GM23338 (cell line): ENCODE results near the gene GET3. TPM values are rescaled to one million over a fixed set of nuclear protein-coding genes. Genes with fewer than 3 reads are reported as not detected.
"Not testable (repeated sequence)": the region's sequence is repeated elsewhere in the genome, so short reads cannot be mapped to it uniquely, and the experiment has no call there.

Source experiments
- ATAC-seq: fragments of 200-7000 bp; cut with Tn5 transposase; 3 replicates; pipeline ENCODE4 v1.9.1; 2020
- DNase-seq: peaks from one replicate; pipeline ENCODE4 v3.0.0-alpha.2; 2015; ENCODE audit warnings: low spot score
- H2AFZ ChIP-seq: fragments of 200-600 bp; sonication (generic); 2 replicates; pipeline ENCODE4 v1.8.0; 2016; ENCODE audit warnings: antibody characterized with exemption, mild to moderate bottlenecking, moderate library complexity
- H3F3A ChIP-seq: fragments of 200-600 bp; sonication (generic); replicated peaks from 2 replicates; pipeline ENCODE4 v1.8.0; 2017; ENCODE audit warnings: antibody characterized with exemption, mixed run types, low read depth
- H3K27ac ChIP-seq: fragments of 200-600 bp; sonication (generic); 2 replicates; pipeline ENCODE4 v1.6.1; 2016; ENCODE audit warnings: low read depth
- H3K27me3 ChIP-seq: fragments of 200-600 bp; sonication (generic); 2 replicates; pipeline ENCODE4 v1.8.0; 2016; ENCODE audit warnings: mild to moderate bottlenecking, mixed run types, moderate library complexity; ENCODE audit not compliant: insufficient read depth
- H3K36me3 ChIP-seq: fragments of 200-600 bp; sonication (generic); 2 replicates; pipeline ENCODE4 v1.8.0; 2016; ENCODE audit warnings: mild to moderate bottlenecking; ENCODE audit not compliant: insufficient read depth
- H3K4me1 ChIP-seq: fragments of 200-600 bp; sonication (generic); 2 replicates; pipeline ENCODE4 v1.8.0; 2016; ENCODE audit warnings: mild to moderate bottlenecking, moderate library complexity; ENCODE audit not compliant: insufficient read depth
- H3K4me2 ChIP-seq: fragments of 200-600 bp; sonication (generic); 2 replicates; pipeline ENCODE4 v1.7.1; 2017; ENCODE audit warnings: mixed run types
- H3K4me3 ChIP-seq: fragments of 200-600 bp; sonication (generic); 2 replicates; pipeline ENCODE4 v1.6.1; 2016; ENCODE audit warnings: mixed run types
- H3K79me2 ChIP-seq: fragments of 200-600 bp; sonication (generic); replicated peaks from 2 replicates; pipeline ENCODE4 v1.8.0; 2017; ENCODE audit warnings: mild to moderate bottlenecking; ENCODE audit not compliant: insufficient read depth
- H3K9me2 ChIP-seq: fragments of 200-600 bp; sonication (generic); 2 replicates; pipeline ENCODE4 v1.8.0; 2017; ENCODE audit not compliant: insufficient read depth
- H4K20me1 ChIP-seq: fragments of 200-600 bp; sonication (generic); replicated peaks from 2 replicates; pipeline ENCODE4 v1.8.0; 2017; ENCODE audit warnings: mild to moderate bottlenecking; ENCODE audit not compliant: insufficient read depth
- H3K27ac Mint-ChIP-seq: 2 replicates; pipeline ENCODE4 v1.8.0; 2020; ENCODE audit warnings: inconsistent platforms, mild to moderate bottlenecking, moderate library complexity, mixed read lengths
- H3K27me3 Mint-ChIP-seq: 3 replicates; pipeline ENCODE4 v1.8.0; 2022; ENCODE audit warnings: low read depth, mild to moderate bottlenecking, moderate library complexity, mixed read lengths, inconsistent platforms; ENCODE audit not compliant: insufficient read depth, poor library complexity
- H3K36me3 Mint-ChIP-seq: 3 replicates; pipeline ENCODE4 v1.8.0; 2021; ENCODE audit warnings: low read depth, mild to moderate bottlenecking, inconsistent platforms, moderate library complexity, mixed read lengths
- H3K4me1 Mint-ChIP-seq: 3 replicates; pipeline ENCODE4 v1.8.0; 2020; ENCODE audit warnings: mild to moderate bottlenecking, inconsistent platforms, mixed read lengths
- H3K4me3 Mint-ChIP-seq: 3 replicates; pipeline ENCODE4 v1.8.0; 2021; ENCODE audit warnings: moderate library complexity, mild to moderate bottlenecking, inconsistent platforms, mixed read lengths
- H3K9me3 Mint-ChIP-seq: 3 replicates; pipeline ENCODE4 v1.8.0; 2020; ENCODE audit warnings: moderate library complexity, mild to moderate bottlenecking, inconsistent platforms, mixed read lengths
- CREB1 ChIP-seq: fragments of 250-450 bp; sonication (Bioruptor Pico); IDR thresholded peaks from 2 replicates; pipeline ENCODE4 v1.5.0; 2020; ENCODE audit warnings: low read depth, mild to moderate bottlenecking, moderate library complexity
- EZH2 ChIP-seq: fragments of 200-600 bp; sonication (generic); IDR thresholded peaks from one replicate; pipeline ENCODE4 v1.8.0; 2017; ENCODE audit warnings: antibody characterized with exemption, mild to moderate bottlenecking, low read depth; ENCODE audit not compliant: unreplicated experiment
- EZH2phosphoT487 ChIP-seq: fragments of 200-600 bp; sonication (generic); IDR thresholded peaks from one replicate; pipeline ENCODE4 v1.8.1; 2018; ENCODE audit warnings: antibody characterized with exemption; ENCODE audit not compliant: unreplicated experiment
- JUNB ChIP-seq: IDR thresholded peaks from one replicate; pipeline ENCODE4 v1.6.1; 2016; ENCODE audit warnings: antibody characterized with exemption; ENCODE audit not compliant: unreplicated experiment
- NANOG ChIP-seq: IDR thresholded peaks from 2 replicates; pipeline ENCODE4 v1.6.1; 2016; ENCODE audit warnings: antibody characterized with exemption, borderline replicate concordance
- REST ChIP-seq: IDR thresholded peaks from one replicate; pipeline ENCODE4 v1.6.1; 2018; ENCODE audit warnings: antibody characterized with exemption; ENCODE audit not compliant: unreplicated experiment
- STAT1 ChIP-seq: IDR thresholded peaks from one replicate; pipeline ENCODE4 v1.6.1; 2016; ENCODE audit warnings: antibody characterized with exemption; ENCODE audit not compliant: unreplicated experiment
- ZNF114 ChIP-seq: fragments of 250-450 bp; sonication (Bioruptor Pico); IDR thresholded peaks from 2 replicates; pipeline ENCODE4 v1.5.0; 2020; ENCODE audit warnings: mild to moderate bottlenecking, moderate library complexity
- polyA plus RNA-seq: library from polyadenylated mRNA; unstranded; fragments of >200 nt; fragmentation: Nextera tagmentation; extraction: Ambion mirVana; gene quantifications from 2 replicates; pipeline ENCODE4 v1.2.1, GENCODE V29; 2016
- total RNA-seq: library from RNA; depleted of rRNA; stranded (reverse); fragments of >200 nt; shearing (Covaris generic); gene quantifications from 2 replicates; pipeline ENCODE4 v1.2.3, GENCODE V29; 2014
- TF ChIP-seq, protein P1 (sequence below), 2 experiments: fragments of 200-600 bp in 1 of 2; sonication (generic) in 1 of 2; conservative IDR thresholded peaks; 2 replicates each; pipeline versions ENCODE4 v1.5.1 to v1.6.1; 2016 to 2017; ENCODE audit warnings: antibody characterized with exemption in 2 of 2, low read depth in 2 of 2, mild to moderate bottlenecking in 2 of 2, moderate library complexity in 1 of 2

The GET3 gene
- total and polyA plus RNA-seq, 2 experiments from 2014 or later, result 90.4 to 109 TPM

- TF ChIP-seq STAT1, result no peak
- TF ChIP-seq, protein P1, sequence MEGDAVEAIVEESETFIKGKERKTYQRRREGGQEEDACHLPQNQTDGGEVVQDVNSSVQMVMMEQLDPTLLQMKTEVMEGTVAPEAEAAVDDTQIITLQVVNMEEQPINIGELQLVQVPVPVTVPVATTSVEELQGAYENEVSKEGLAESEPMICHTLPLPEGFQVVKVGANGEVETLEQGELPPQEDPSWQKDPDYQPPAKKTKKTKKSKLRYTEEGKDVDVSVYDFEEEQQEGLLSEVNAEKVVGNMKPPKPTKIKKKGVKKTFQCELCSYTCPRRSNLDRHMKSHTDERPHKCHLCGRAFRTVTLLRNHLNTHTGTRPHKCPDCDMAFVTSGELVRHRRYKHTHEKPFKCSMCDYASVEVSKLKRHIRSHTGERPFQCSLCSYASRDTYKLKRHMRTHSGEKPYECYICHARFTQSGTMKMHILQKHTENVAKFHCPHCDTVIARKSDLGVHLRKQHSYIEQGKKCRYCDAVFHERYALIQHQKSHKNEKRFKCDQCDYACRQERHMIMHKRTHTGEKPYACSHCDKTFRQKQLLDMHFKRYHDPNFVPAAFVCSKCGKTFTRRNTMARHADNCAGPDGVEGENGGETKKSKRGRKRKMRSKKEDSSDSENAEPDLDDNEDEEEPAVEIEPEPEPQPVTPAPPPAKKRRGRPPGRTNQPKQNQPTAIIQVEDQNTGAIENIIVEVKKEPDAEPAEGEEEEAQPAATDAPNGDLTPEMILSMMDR (conservative IDR thresholded peaks at IDR 0.05; ENCODE audit: low read depth in 2 of 2), result no peak
- no peak for TF ChIP-seq NANOG
- no peak for TF ChIP-seq ZNF114 (CRISPR knock-in tag)
- no peak for TF ChIP-seq REST
- no peak for TF ChIP-seq EZH2
Measured at GRCh38 chr19:12708641-12709040, 28.7 kb upstream of the GET3 start (continued).

DNA sequence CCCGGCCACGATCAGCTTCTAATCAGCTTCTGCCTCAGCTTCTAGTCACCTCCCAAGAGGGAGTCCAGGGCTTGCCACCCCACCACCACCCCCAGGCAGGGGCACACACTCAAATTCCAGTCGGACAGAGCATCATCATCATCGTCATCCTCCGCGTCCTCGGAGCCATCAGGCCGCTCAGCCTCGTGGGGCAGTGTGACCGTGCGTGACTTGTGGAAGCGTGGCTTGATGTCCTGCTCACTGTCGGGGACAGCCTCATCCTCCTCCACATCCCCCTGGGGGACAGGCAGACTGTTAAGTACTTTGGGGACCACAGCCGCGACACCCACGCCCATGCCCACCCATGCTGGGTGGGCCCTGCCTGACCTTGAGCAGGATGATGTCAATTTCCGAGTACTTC, 26.1 kb upstream of the GET3 start:
- DNase-seq (no peak), ATAC-seq (no peak)
- H3K27me3 Mint-ChIP-seq, result peaks cover 2% of the 10 kb centered on the region
- Histone ChIP-seq H3K27ac (no peak overlapping the region), H3K36me3 (peaks cover 67% of the 10 kb centered on the region), H2AFZ (no peak overlapping the region), H3K4me2 (no peak overlapping the region), H3K9me2 (no peaks in the 10 kb centered on the region), H3K27me3 (no peaks in the 10 kb centered on the region), H4K20me1 (peaks cover 29% of the 10 kb centered on the region), H3K4me3 (no peak overlapping the region), H3K4me1 (no peaks in the 10 kb centered on the region), H3K79me2 (peaks cover 5% of the 10 kb centered on the region), H3F3A (peaks cover 53% of the 10 kb centered on the region)
- no peaks in the 10 kb centered on the region for H3K4me1 Mint-ChIP-seq
- H3K9me3 Mint-ChIP-seq, result no peaks in the 10 kb centered on the region
- H3K4me3 Mint-ChIP-seq, result no peak overlapping the region
- H3K36me3 Mint-ChIP-seq, result peaks cover 90% of the 10 kb centered on the region
- no peak for TF ChIP-seq NANOG
- no peak for TF ChIP-seq EZH2phosphoT487
- no peak for TF ChIP-seq JUNB
- H3K27ac Mint-ChIP-seq, result no peak overlapping the region

DNA sequence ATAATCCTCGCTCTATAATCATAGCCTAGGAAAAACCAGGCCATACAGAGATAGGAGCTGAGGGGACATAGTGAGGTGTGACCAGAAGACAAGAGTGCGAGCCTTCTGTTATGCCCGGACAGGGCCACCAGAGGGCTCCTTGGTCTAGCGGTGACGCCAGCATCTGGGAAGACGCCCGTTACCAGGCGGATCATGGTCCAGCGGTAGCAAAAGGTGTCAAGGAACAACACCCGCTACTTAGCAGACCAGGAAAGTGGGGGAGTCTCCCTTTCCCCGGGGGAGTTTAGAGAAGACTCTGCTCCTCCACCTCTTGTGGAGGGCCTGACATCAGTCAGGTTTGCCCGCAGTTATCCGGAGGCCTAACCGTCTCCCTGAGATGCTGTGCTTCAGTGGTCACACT, 25.2 kb upstream of the GET3 start:
- not testable (repeated sequence) for H3K27ac Mint-ChIP-seq, H2AFZ ChIP-seq, H3K27me3 Mint-ChIP-seq, H3K27me3 ChIP-seq, H3K4me3 ChIP-seq, H3K4me1 ChIP-seq, ATAC-seq, H3K27ac ChIP-seq, H3K4me2 ChIP-seq, H3K9me2 ChIP-seq, DNase-seq, H3K9me3 Mint-ChIP-seq, H3K4me1 Mint-ChIP-seq, H3K4me3 Mint-ChIP-seq
- Histone ChIP-seq H4K20me1 (peaks cover 35% of the 10 kb centered on the region), H3F3A (peaks cover 50% of the 10 kb centered on the region), H3K36me3 (peaks cover 65% of the 10 kb centered on the region), H3K79me2 (peaks cover 14% of the 10 kb centered on the region)
- peak; percentile 58; the same call in 1 of the 2 replicates for TF ChIP-seq CREB1
- TF ChIP-seq, protein P1 (conservative IDR thresholded peaks at IDR 0.05; ENCODE audit: low read depth in 2 of 2), result peak; percentile 9 to 49; a peak in 2 of 4 replicates
- H3K36me3 Mint-ChIP-seq, result peaks cover 89% of the 10 kb centered on the region

- DNase-seq, H3K4me3 ChIP-seq, H3K4me1 ChIP-seq, H3K27ac Mint-ChIP-seq, H3K4me2 ChIP-seq, H3K9me2 ChIP-seq, ATAC-seq, H3K27ac ChIP-seq, H2AFZ ChIP-seq, H3K4me3 Mint-ChIP-seq, H3K4me1 Mint-ChIP-seq, H3K27me3 Mint-ChIP-seq, H3K9me3 Mint-ChIP-seq, H3K27me3 ChIP-seq: not testable (repeated sequence)
- Histone ChIP-seq H3K36me3 (peaks cover 60% of the 10 kb centered on the region), H4K20me1 (peaks cover 44% of the 10 kb centered on the region), H3F3A (peaks cover 49% of the 10 kb centered on the region), H3K79me2 (peaks cover 26% of the 10 kb centered on the region)
- H3K36me3 Mint-ChIP-seq, result peaks cover 86% of the 10 kb centered on the region
Measured at GRCh38 chr19:12713304-12713703, 24.0 kb upstream of the GET3 start.
